ENCODE measurements around the gene ANO8. TPM values are rescaled to one million over a fixed set of nuclear protein-coding genes. Genes with fewer than 3 reads are reported as not detected.
A peak's percentile ranks its signal among the peaks of the same experiment; 100 is the strongest.
"Not testable (repeated sequence)": the region's sequence is repeated elsewhere in the genome, so short reads cannot be mapped to it uniquely, and the experiment has no call there.

ANO8 gene
- total and polyA plus RNA-seq, 2 experiments from 2014 or later = 3.6 to 21.1 TPM

- no peaks in the 10 kb centered on the region for H3K36me3 ChIP-seq
- TF ChIP-seq CTCF (IDR thresholded peaks at IDR 0.05; ENCODE audit: low read depth, low read length) = no peak
- no peaks in the 10 kb centered on the region for H3K27me3 ChIP-seq
- no peak for DNase-seq (ENCODE audit: low read depth in 1 of 2, low spot score in 1 of 2)
- H3K27ac ChIP-seq = no peak within 1 kb of the TSS
- no peak within 1 kb of the TSS for H3K4me3 ChIP-seq
- H3K4me1 ChIP-seq (ENCODE audit: low read depth) = no peaks in the 10 kb centered on the region
- no peaks in the 10 kb centered on the region for H3K9me3 ChIP-seq (ENCODE audit: low read depth)
These were observed 42.4 kb upstream of the ANO8 start, which contains the start of gene PLVAP for GRCh38 chr19:17376935-17377600. Gene PLVAP (minus strand): TSS chr19:17377342. CDS start chr19:17377288, 54 bp downstream.

DNA sequence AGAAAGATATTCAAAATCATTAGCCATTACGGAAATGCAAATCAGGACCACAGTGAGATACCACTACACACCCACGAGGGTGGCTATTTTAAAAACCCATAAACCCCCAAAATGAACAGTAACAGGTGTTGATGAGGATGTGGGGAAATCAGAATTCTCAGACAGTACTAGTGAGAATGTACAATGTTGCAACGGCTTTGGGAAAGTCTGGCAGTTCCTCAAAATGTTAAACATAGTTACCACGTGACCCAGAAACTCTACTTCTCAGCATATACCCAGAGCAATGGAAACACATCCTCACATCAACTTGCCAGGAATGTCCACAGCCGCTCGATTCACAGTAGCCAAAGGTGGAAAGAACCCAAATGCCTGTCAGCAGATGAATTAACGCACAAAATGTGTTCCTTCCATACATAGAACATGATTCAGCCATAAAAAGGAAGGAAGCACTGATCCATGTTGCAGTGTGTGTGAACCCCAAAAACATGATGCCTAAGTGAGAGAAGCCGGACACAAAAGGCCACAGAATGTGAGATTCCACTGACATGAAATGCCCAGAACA is 35.5 kb upstream of the ANO8 start:
- Histone ChIP-seq H3K27me3 (no peaks in the 10 kb centered on the region), H3K36me3 (no peaks in the 10 kb centered on the region), H3K4me1 (ENCODE audit: low read depth) (no peaks in the 10 kb centered on the region), H3K27ac (no peak overlapping the region), H3K9me3 (ENCODE audit: low read depth) (no peaks in the 10 kb centered on the region), H3K4me3 (no peak overlapping the region)
- peak in 1 of 2 donors; percentile 93 for DNase-seq (ENCODE audit: low read depth in 1 of 2, low spot score in 1 of 2)
- no peak for TF ChIP-seq CTCF (IDR thresholded peaks at IDR 0.05; ENCODE audit: low read depth, low read length)

- Histone ChIP-seq H3K9me3 (ENCODE audit: low read depth) (no peaks in the 10 kb centered on the region), H3K4me1 (ENCODE audit: low read depth) (no peaks in the 10 kb centered on the region), H3K36me3 (no peaks in the 10 kb centered on the region), H3K4me3 (no peak overlapping the region), H3K27me3 (no peaks in the 10 kb centered on the region), H3K27ac (no peak overlapping the region)
- TF ChIP-seq CTCF (IDR thresholded peaks at IDR 0.05; ENCODE audit: low read depth, low read length) = no peak
- DNase-seq (ENCODE audit: low read depth in 1 of 2, low spot score in 1 of 2) = no peak
These were observed 30.7 kb upstream of the ANO8 start for GRCh38 chr19:17365361-17365760.

DNA sequence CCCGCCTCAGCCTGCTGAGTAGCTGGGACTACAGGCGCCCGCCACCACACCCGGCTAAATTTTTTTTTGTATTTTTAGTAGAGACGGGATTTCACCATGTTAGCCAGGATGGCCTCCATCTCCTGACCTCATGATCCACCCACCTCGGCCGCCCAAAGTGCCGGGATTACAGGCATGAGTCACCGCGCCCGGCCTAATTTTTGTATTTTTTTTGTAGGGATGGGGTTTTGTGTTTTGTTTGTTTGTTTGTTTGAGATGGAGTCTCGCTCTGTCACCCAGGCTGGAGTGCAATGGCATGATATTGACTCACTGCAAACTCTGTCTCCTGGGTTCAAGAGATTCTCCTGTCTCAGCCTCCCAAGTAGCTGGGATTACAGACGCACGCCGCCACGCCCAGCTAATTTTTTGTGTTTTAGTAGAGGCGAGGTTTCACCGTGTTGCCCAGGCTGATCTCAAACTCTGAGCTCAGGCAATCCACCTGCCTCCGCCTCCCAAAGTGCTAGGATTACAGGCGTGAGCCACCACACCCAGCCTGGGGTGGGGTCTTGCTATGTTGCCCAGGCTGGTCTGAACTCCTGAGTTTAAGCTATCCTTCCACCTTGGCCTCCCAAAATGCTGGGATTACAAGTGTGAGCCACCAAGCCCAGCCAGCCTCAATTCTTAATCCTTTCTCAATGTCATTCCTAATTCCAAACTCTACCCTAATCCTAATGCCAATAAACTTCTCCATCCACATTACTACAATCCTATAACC is 29.4 kb upstream of the ANO8 start:
- H3K9me3 ChIP-seq (ENCODE audit: low read depth); H3K27me3 ChIP-seq; H3K4me1 ChIP-seq (ENCODE audit: low read depth); DNase-seq (ENCODE audit: low read depth in 1 of 2, low spot score in 1 of 2); H3K27ac ChIP-seq; H3K4me3 ChIP-seq; H3K36me3 ChIP-seq: not testable (repeated sequence)

DNA sequence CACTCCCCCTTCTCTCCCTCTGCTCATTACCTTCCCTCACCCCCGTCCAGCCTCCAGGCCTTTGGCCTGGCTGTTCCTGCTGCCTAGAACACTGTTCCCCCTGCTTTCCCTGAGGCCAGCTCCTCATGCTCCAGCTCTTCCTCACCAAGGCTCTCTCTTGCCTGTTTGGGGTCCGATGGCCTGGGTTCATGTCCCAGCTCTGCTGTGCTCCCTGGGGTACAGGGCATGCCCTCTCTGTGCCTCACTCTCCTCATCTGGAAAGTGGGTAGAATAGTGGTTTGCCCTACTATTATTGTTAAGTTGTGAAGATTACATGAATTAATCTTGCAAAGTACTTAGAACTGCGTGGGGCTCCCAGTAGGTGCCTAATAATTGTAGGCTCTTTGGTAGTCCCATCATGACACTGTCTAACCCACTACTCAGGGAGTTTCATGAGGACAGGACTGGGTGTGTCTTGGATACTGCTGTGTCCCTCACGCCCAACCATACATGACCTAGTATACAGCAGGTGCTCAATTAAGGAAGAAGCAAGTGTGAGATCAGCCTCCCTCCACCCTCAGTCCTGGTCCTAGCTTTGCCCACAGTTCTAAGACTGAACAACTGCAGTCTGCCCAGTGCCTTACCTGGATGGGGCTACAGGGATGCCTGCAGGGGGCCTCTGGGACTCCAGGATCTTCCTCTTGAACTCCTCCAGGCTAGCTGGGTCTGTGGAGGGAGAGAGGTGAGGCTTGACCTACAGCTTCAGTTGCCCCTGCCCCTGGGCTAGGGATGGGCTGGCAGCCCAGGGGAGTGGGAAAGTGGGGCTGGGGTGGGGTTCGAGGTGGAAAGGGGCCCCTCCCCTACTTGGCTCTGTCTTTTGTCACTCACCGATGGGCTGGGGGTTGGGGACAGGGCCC is 25.5 kb upstream of the ANO8 start:
- no peak overlapping the region for H3K27ac ChIP-seq
- no peak for DNase-seq (ENCODE audit: low read depth in 1 of 2, low spot score in 1 of 2)

More for the DNA sequence above, 25.5 kb upstream of the ANO8 start:
- no peak for TF ChIP-seq CTCF (IDR thresholded peaks at IDR 0.05; ENCODE audit: low read depth, low read length)
- no peaks in the 10 kb centered on the region for H3K36me3 ChIP-seq
- no peaks in the 10 kb centered on the region for H3K9me3 ChIP-seq (ENCODE audit: low read depth)
- H3K27me3 ChIP-seq = no peaks in the 10 kb centered on the region
- no peak overlapping the region for H3K4me3 ChIP-seq
- no peaks in the 10 kb centered on the region for H3K4me1 ChIP-seq (ENCODE audit: low read depth)
